GM23338 (cell line): ENCODE data around the gene DCDC1. TPM values are rescaled to one million over a fixed set of nuclear protein-coding genes. Genes with fewer than 3 reads are reported as not detected.
"Not testable (repeated sequence)": the region's sequence is repeated elsewhere in the genome, so short reads cannot be mapped to it uniquely, and the experiment has no call there.

Experiments
- ATAC-seq: fragments of 200-7000 bp; cut with Tn5 transposase; 3 replicates; pipeline ENCODE4 v1.9.1; 2020
- DNase-seq: peaks from one replicate; pipeline ENCODE4 v3.0.0-alpha.2; 2015; ENCODE audit warnings: low spot score
- H2AFZ ChIP-seq: fragments of 200-600 bp; sonication (generic); 2 replicates; pipeline ENCODE4 v1.8.0; 2016; ENCODE audit warnings: antibody characterized with exemption, mild to moderate bottlenecking, moderate library complexity
- H3F3A ChIP-seq: fragments of 200-600 bp; sonication (generic); replicated peaks from 2 replicates; pipeline ENCODE4 v1.8.0; 2017; ENCODE audit warnings: antibody characterized with exemption, mixed run types, low read depth
- H3K27ac ChIP-seq: fragments of 200-600 bp; sonication (generic); 2 replicates; pipeline ENCODE4 v1.6.1; 2016; ENCODE audit warnings: low read depth
- H3K27me3 ChIP-seq: fragments of 200-600 bp; sonication (generic); 2 replicates; pipeline ENCODE4 v1.8.0; 2016; ENCODE audit warnings: mild to moderate bottlenecking, mixed run types, moderate library complexity; ENCODE audit not compliant: insufficient read depth
- H3K36me3 ChIP-seq: fragments of 200-600 bp; sonication (generic); 2 replicates; pipeline ENCODE4 v1.8.0; 2016; ENCODE audit warnings: mild to moderate bottlenecking; ENCODE audit not compliant: insufficient read depth
- H3K4me1 ChIP-seq: fragments of 200-600 bp; sonication (generic); 2 replicates; pipeline ENCODE4 v1.8.0; 2016; ENCODE audit warnings: mild to moderate bottlenecking, moderate library complexity; ENCODE audit not compliant: insufficient read depth
- H3K4me2 ChIP-seq: fragments of 200-600 bp; sonication (generic); 2 replicates; pipeline ENCODE4 v1.7.1; 2017; ENCODE audit warnings: mixed run types
- H3K4me3 ChIP-seq: fragments of 200-600 bp; sonication (generic); 2 replicates; pipeline ENCODE4 v1.6.1; 2016; ENCODE audit warnings: mixed run types
- H3K79me2 ChIP-seq: fragments of 200-600 bp; sonication (generic); replicated peaks from 2 replicates; pipeline ENCODE4 v1.8.0; 2017; ENCODE audit warnings: mild to moderate bottlenecking; ENCODE audit not compliant: insufficient read depth
- H3K9me2 ChIP-seq: fragments of 200-600 bp; sonication (generic); 2 replicates; pipeline ENCODE4 v1.8.0; 2017; ENCODE audit not compliant: insufficient read depth
- H4K20me1 ChIP-seq: fragments of 200-600 bp; sonication (generic); replicated peaks from 2 replicates; pipeline ENCODE4 v1.8.0; 2017; ENCODE audit warnings: mild to moderate bottlenecking; ENCODE audit not compliant: insufficient read depth
- H3K27ac Mint-ChIP-seq: 2 replicates; pipeline ENCODE4 v1.8.0; 2020; ENCODE audit warnings: inconsistent platforms, mild to moderate bottlenecking, moderate library complexity, mixed read lengths
- H3K27me3 Mint-ChIP-seq: 3 replicates; pipeline ENCODE4 v1.8.0; 2022; ENCODE audit warnings: low read depth, mild to moderate bottlenecking, moderate library complexity, mixed read lengths, inconsistent platforms; ENCODE audit not compliant: insufficient read depth, poor library complexity
- H3K36me3 Mint-ChIP-seq: 3 replicates; pipeline ENCODE4 v1.8.0; 2021; ENCODE audit warnings: low read depth, mild to moderate bottlenecking, inconsistent platforms, moderate library complexity, mixed read lengths
- H3K4me1 Mint-ChIP-seq: 3 replicates; pipeline ENCODE4 v1.8.0; 2020; ENCODE audit warnings: mild to moderate bottlenecking, inconsistent platforms, mixed read lengths
- H3K4me3 Mint-ChIP-seq: 3 replicates; pipeline ENCODE4 v1.8.0; 2021; ENCODE audit warnings: moderate library complexity, mild to moderate bottlenecking, inconsistent platforms, mixed read lengths
- H3K9me3 Mint-ChIP-seq: 3 replicates; pipeline ENCODE4 v1.8.0; 2020; ENCODE audit warnings: moderate library complexity, mild to moderate bottlenecking, inconsistent platforms, mixed read lengths
- CREB1 ChIP-seq: fragments of 250-450 bp; sonication (Bioruptor Pico); IDR thresholded peaks from 2 replicates; pipeline ENCODE4 v1.5.0; 2020; ENCODE audit warnings: low read depth, mild to moderate bottlenecking, moderate library complexity
- EZH2phosphoT487 ChIP-seq: fragments of 200-600 bp; sonication (generic); IDR thresholded peaks from one replicate; pipeline ENCODE4 v1.8.1; 2018; ENCODE audit warnings: antibody characterized with exemption; ENCODE audit not compliant: unreplicated experiment
- POLR2AphosphoS5 ChIP-seq: IDR thresholded peaks from 2 replicates; pipeline ENCODE4 v1.6.1; 2016; ENCODE audit warnings: antibody characterized with exemption, low read depth
- REST ChIP-seq: IDR thresholded peaks from one replicate; pipeline ENCODE4 v1.6.1; 2018; ENCODE audit warnings: antibody characterized with exemption; ENCODE audit not compliant: unreplicated experiment
- ZNF114 ChIP-seq: fragments of 250-450 bp; sonication (Bioruptor Pico); IDR thresholded peaks from 2 replicates; pipeline ENCODE4 v1.5.0; 2020; ENCODE audit warnings: mild to moderate bottlenecking, moderate library complexity
- ZNF331 ChIP-seq: fragments of 250-450 bp; sonication (Bioruptor Pico); IDR thresholded peaks from 2 replicates; pipeline ENCODE4 v1.5.0; 2020; ENCODE audit warnings: low read depth, mild to moderate bottlenecking, moderate library complexity
- polyA plus RNA-seq: library from polyadenylated mRNA; unstranded; fragments of >200 nt; fragmentation: Nextera tagmentation; extraction: Ambion mirVana; gene quantifications from 2 replicates; pipeline ENCODE4 v1.2.1, GENCODE V29; 2016
- total RNA-seq: library from RNA; depleted of rRNA; stranded (reverse); fragments of >200 nt; shearing (Covaris generic); gene quantifications from 2 replicates; pipeline ENCODE4 v1.2.3, GENCODE V29; 2014

The DCDC1 gene
- total and polyA plus RNA-seq, 2 experiments from 2014 or later = 0.56 to 0.58 TPM

GRCh38 chr11:30956751-30957150 is 412.8 kb downstream of the DCDC1 start:
- H3K9me3 Mint-ChIP-seq = no peaks in the 10 kb centered on the region
- no peaks in the 10 kb centered on the region; the same call in 1 of the 2 replicates for H4K20me1 ChIP-seq
- no peak overlapping the region for H3K27ac Mint-ChIP-seq
- H3K27me3 ChIP-seq = no peaks in the 10 kb centered on the region
- H3K27me3 Mint-ChIP-seq = peaks cover 3% of the 10 kb centered on the region
- no peaks in the 10 kb centered on the region for H3K4me1 ChIP-seq
- ATAC-seq (no peak), DNase-seq (no peak)
- H3K4me3 ChIP-seq = no peak overlapping the region
- H3K36me3 ChIP-seq = no peaks in the 10 kb centered on the region
- no peak for TF ChIP-seq CREB1 (CRISPR knock-in tag)
- no peak for TF ChIP-seq ZNF114 (CRISPR knock-in tag)
- H3K4me2 ChIP-seq = no peak overlapping the region
- no peak overlapping the region for H2AFZ ChIP-seq
- no peaks in the 10 kb centered on the region for H3K9me2 ChIP-seq
- no peaks in the 10 kb centered on the region for H3K36me3 Mint-ChIP-seq
- H3K4me1 Mint-ChIP-seq = no peaks in the 10 kb centered on the region
- H3K79me2 ChIP-seq = no peaks in the 10 kb centered on the region
- H3K4me3 Mint-ChIP-seq = no peak overlapping the region
- no peak overlapping the region for H3K27ac ChIP-seq
- H3F3A ChIP-seq = no peaks in the 10 kb centered on the region

GRCh38 chr11:30949838-30950237 is 419.7 kb downstream of the DCDC1 start:
- Mint-ChIP-seq H3K27me3 (no peaks in the 10 kb centered on the region), H3K36me3 (no peaks in the 10 kb centered on the region), H3K27ac (no peak overlapping the region), H3K4me3 (no peak overlapping the region), H3K9me3 (peaks cover 16% of the 10 kb centered on the region), H3K4me1 (no peaks in the 10 kb centered on the region)
- no peaks in the 10 kb centered on the region; the same call in 1 of the 2 replicates for H4K20me1 ChIP-seq
- DNase-seq (no peak), ATAC-seq (no peak)
- no peaks in the 10 kb centered on the region for H3F3A ChIP-seq
- H3K36me3 ChIP-seq = 0 out of 2 replicates have a peak, but pooled peaks cover 4% of the 10 kb centered on the region
- H2AFZ ChIP-seq = no peak overlapping the region
- no peak overlapping the region for H3K27ac ChIP-seq
- H3K9me2 ChIP-seq = peaks cover 9% of the 10 kb centered on the region; the same call in 1 of the 2 replicates
- H3K4me2 ChIP-seq = no peak overlapping the region
- no peak overlapping the region for H3K4me3 ChIP-seq
- no peaks in the 10 kb centered on the region for H3K4me1 ChIP-seq
- TF ChIP-seq POLR2AphosphoS5 (no peak), ZNF331 (CRISPR knock-in tag) (no peak), EZH2phosphoT487 (no peak), REST (no peak)
- no peaks in the 10 kb centered on the region for H3K79me2 ChIP-seq
- H3K27me3 ChIP-seq = no peaks in the 10 kb centered on the region

GRCh38 chr11:30947715-30948114 is 421.8 kb downstream of the DCDC1 start:
- H3K79me2 ChIP-seq, H3K27me3 Mint-ChIP-seq, H3K4me3 ChIP-seq, H3K27me3 ChIP-seq, H3K36me3 ChIP-seq, H3K4me1 ChIP-seq, ATAC-seq, H3K9me2 ChIP-seq, H3K27ac Mint-ChIP-seq, H3K4me2 ChIP-seq, H3K27ac ChIP-seq, H3F3A ChIP-seq, H2AFZ ChIP-seq, H3K36me3 Mint-ChIP-seq, H3K4me3 Mint-ChIP-seq, H4K20me1 ChIP-seq, H3K4me1 Mint-ChIP-seq, DNase-seq: not testable (repeated sequence)
- H3K9me3 Mint-ChIP-seq = peaks cover 16% of the 10 kb centered on the region
